Activated CD8-positive, alpha-beta T cell treated with anti-CD3 and anti-CD28 coated beads for 36 hours (primary cell): ENCODE results near the gene UQCR10. TPM values are rescaled to one million over a fixed set of nuclear protein-coding genes. Genes with fewer than 3 reads are reported as not detected.

Source experiments
- ATAC-seq: fragments of 200-7000 bp; cut with Tn5 transposase; one replicate; pipeline ENCODE4 v1.10.0; 2021; ENCODE audit warnings: mild to moderate bottlenecking, moderate library complexity
- CTCF ChIA-PET: fragments of 350-600 bp; sonication (Branson Sonifier 250); formaldehyde crosslinking; loops from one replicate; lab custom pipeline; 2021; ENCODE audit warnings: antibody characterized with exemption; lab: Charles Lee
- POLR2A ChIA-PET: fragments of 350-600 bp; sonication (Branson Sonifier 250); formaldehyde crosslinking; loops from one replicate; lab custom pipeline; 2021; ENCODE audit warnings: antibody characterized with exemption; lab: Charles Lee
- DNase-seq: peaks from one replicate; pipeline ENCODE4 v3.0.0-alpha.2; 2020
- H3K27ac Mint-ChIP-seq: one replicate; pipeline ENCODE4 v1.8.0; 2021; ENCODE audit warnings: mild to moderate bottlenecking, mixed read lengths
- H3K27me3 Mint-ChIP-seq: one replicate; pipeline ENCODE4 v1.8.0; 2021; ENCODE audit warnings: mixed read lengths
- H3K36me3 Mint-ChIP-seq: one replicate; pipeline ENCODE4 v1.8.0; 2021; ENCODE audit warnings: low read depth, mixed read lengths
- H3K4me1 Mint-ChIP-seq: one replicate; pipeline ENCODE4 v1.8.0; 2021; ENCODE audit warnings: low read depth, mixed read lengths
- H3K4me3 Mint-ChIP-seq: one replicate; pipeline ENCODE4 v1.8.0; 2021; ENCODE audit warnings: mild to moderate bottlenecking, moderate library complexity, mixed read lengths
- H3K9me3 Mint-ChIP-seq: one replicate; pipeline ENCODE4 v1.8.0; 2021; ENCODE audit warnings: mixed read lengths
- intact Hi-C: fragments of 100-400 bp; cut with micrococcal nuclease; formaldehyde crosslinking; loops from one replicate; pipeline ENCODE4 v1.10.0; 2022
- total RNA-seq, 2 experiments: library from RNA; stranded (reverse); gene quantifications; one replicate each; pipeline ENCODE4 v1.2.3, GENCODE V29; 2021
- TF ChIP-seq, protein P1 (sequence below): fragments of 200-600 bp; IDR thresholded peaks from one replicate; pipeline ENCODE4 v1.8.0; 2022; ENCODE audit warnings: antibody characterized with exemption, mild to moderate bottlenecking

Gene UQCR10
- total RNA-seq, 2 experiments from 2014 or later: 92.4 to 105 TPM

GRCh38 chr22:29816128-29816527, 49.0 kb downstream of the UQCR10 start:
- Mint-ChIP-seq H3K9me3 (no peaks in the 10 kb centered on the region), H3K36me3 (peaks cover 45% of the 10 kb centered on the region), H3K27ac (no peak overlapping the region), H3K27me3 (no peaks in the 10 kb centered on the region), H3K4me1 (peaks cover 2% of the 10 kb centered on the region), H3K4me3 (no peak overlapping the region)
- ChIA-PET CTCF (interaction anchor here (0.6 kb wide), 1 partner anchor 189 kb away, joined by 3 read pairs; no protein-coding TSS in a partner anchor), POLR2A (interaction anchor here (0.6 to 1.0 kb wide), 3 partner anchors 153 to 272 kb away, joined by 3 to 4 read pairs (median 4); no protein-coding TSS in a partner anchor)
- TF ChIP-seq, protein P1, sequence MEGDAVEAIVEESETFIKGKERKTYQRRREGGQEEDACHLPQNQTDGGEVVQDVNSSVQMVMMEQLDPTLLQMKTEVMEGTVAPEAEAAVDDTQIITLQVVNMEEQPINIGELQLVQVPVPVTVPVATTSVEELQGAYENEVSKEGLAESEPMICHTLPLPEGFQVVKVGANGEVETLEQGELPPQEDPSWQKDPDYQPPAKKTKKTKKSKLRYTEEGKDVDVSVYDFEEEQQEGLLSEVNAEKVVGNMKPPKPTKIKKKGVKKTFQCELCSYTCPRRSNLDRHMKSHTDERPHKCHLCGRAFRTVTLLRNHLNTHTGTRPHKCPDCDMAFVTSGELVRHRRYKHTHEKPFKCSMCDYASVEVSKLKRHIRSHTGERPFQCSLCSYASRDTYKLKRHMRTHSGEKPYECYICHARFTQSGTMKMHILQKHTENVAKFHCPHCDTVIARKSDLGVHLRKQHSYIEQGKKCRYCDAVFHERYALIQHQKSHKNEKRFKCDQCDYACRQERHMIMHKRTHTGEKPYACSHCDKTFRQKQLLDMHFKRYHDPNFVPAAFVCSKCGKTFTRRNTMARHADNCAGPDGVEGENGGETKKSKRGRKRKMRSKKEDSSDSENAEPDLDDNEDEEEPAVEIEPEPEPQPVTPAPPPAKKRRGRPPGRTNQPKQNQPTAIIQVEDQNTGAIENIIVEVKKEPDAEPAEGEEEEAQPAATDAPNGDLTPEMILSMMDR: no peak
- intact Hi-C loops: loop anchor here (10.0 kb wide), 1 partner anchor 199 kb away; no protein-coding TSS in a partner anchor
- DNase-seq (no peak), ATAC-seq (no peak)

DNA sequence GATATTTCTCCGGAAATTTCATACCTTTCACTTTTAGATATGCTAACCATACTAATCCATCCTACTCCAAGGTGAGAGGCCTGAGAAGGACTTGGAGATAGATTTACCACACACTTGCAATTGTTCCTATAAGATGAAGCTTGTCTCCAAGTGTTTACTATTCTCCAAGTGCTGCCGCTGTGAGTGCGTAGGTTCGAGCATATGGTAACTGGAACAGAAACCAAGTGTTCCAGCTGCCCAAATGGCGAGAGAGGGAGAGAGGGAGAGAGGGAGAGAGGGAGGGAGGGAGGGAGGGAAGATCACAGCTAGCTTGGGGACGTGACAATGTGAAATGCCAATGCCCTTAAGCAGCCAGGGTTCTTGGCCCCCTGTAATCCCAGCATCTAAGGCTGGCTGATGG, 49.4 kb downstream of the UQCR10 start:
- H3K4me3 Mint-ChIP-seq: no peak overlapping the region
- no peaks in the 10 kb centered on the region for H3K27me3 Mint-ChIP-seq
- ATAC-seq: no peak
- peaks cover 6% of the 10 kb centered on the region for H3K4me1 Mint-ChIP-seq
- TF ChIP-seq, protein P1: no peak
- CTCF ChIA-PET: no interaction called here
- no peak overlapping the region for H3K27ac Mint-ChIP-seq
- POLR2A ChIA-PET: no interaction called here
- intact Hi-C loops: loop anchor here (10.0 kb wide), 1 partner anchor 198 kb away; no protein-coding TSS in a partner anchor
- H3K36me3 Mint-ChIP-seq: peaks cover 47% of the 10 kb centered on the region
- no peaks in the 10 kb centered on the region for H3K9me3 Mint-ChIP-seq
- no peak for DNase-seq

- H3K27ac Mint-ChIP-seq: no peak overlapping the region
- H3K36me3 Mint-ChIP-seq: peaks cover 45% of the 10 kb centered on the region
- DNase-seq (no peak), ATAC-seq (no peak)
- no peak overlapping the region for H3K4me3 Mint-ChIP-seq
- peaks cover 8% of the 10 kb centered on the region for H3K4me1 Mint-ChIP-seq
- intact Hi-C loops: loop anchor here (10.0 kb wide), 1 partner anchor 198 kb away; no protein-coding TSS in a partner anchor
- POLR2A ChIA-PET: no interaction called here
- CTCF ChIA-PET: no interaction called here
- TF ChIP-seq, protein P1: no peak
- no peaks in the 10 kb centered on the region for H3K9me3 Mint-ChIP-seq
- H3K27me3 Mint-ChIP-seq: no peaks in the 10 kb centered on the region
These were observed 49.8 kb downstream of the UQCR10 start for GRCh38 chr22:29816980-29817379.

- Mint-ChIP-seq H3K4me1 (peaks cover 9% of the 10 kb centered on the region), H3K36me3 (peaks cover 44% of the 10 kb centered on the region), H3K27ac (no peak overlapping the region), H3K9me3 (no peaks in the 10 kb centered on the region), H3K27me3 (no peaks in the 10 kb centered on the region), H3K4me3 (no peak overlapping the region)
- no peak for ATAC-seq
- ChIA-PET POLR2A (no interaction called here), CTCF (no interaction called here)
- TF ChIP-seq, protein P1: no peak
- intact Hi-C loops: loop anchor here (10.0 kb wide), 1 partner anchor 197 kb away; no protein-coding TSS in a partner anchor
- no peak for DNase-seq
These were observed 50.6 kb downstream of the UQCR10 start for GRCh38 chr22:29817724-29818123.

- Mint-ChIP-seq H3K27ac (peak overlapping the region; percentile 12), H3K4me1 (peaks cover 9% of the 10 kb centered on the region), H3K36me3 (peaks cover 44% of the 10 kb centered on the region), H3K27me3 (no peaks in the 10 kb centered on the region), H3K9me3 (no peaks in the 10 kb centered on the region), H3K4me3 (no peak overlapping the region)
- no peak for DNase-seq
- TF ChIP-seq, protein P1: no peak
- intact Hi-C loops: loop anchor here (10.0 kb wide), 1 partner anchor 195 kb away; no protein-coding TSS in a partner anchor
- no peak for ATAC-seq
- ChIA-PET POLR2A (no interaction called here), CTCF (no interaction called here)
These were observed 52.3 kb downstream of the UQCR10 start for GRCh38 chr22:29819501-29819900.

Other genes with a start within 250 kb of the UQCR10 start
- gene THOC5, start 213.6 kb upstream of the UQCR10 start, total RNA-seq: 10 to 100 TPM; 48.7 to 57.3 TPM
- 10 to 100 TPM; 58.3 to 61.9 TPM for gene NIPSNAP1, start 186.3 kb upstream of the UQCR10 start, total RNA-seq
- gene NF2, start 163.7 kb upstream of the UQCR10 start, total RNA-seq: 10 to 100 TPM; 34.4 to 35.3 TPM
- gene CABP7, start 47.4 kb upstream of the UQCR10 start, total RNA-seq: under 1 TPM in 1 of 2 experiments, not detected in 1; 0.09 TPM
- 10 to 100 TPM; 18.5 to 18.7 TPM for gene ZMAT5, start 362 bp upstream of the UQCR10 start, total RNA-seq
- 10 to 100 TPM; 55.3 to 58.5 TPM for gene ASCC2, start 70.9 kb downstream of the UQCR10 start, total RNA-seq
- gene MTMR3, start 115.8 kb downstream of the UQCR10 start, total RNA-seq: 10 to 100 TPM; 19.5 to 21.3 TPM